ENCODE data around the gene CHL1.

DNA sequence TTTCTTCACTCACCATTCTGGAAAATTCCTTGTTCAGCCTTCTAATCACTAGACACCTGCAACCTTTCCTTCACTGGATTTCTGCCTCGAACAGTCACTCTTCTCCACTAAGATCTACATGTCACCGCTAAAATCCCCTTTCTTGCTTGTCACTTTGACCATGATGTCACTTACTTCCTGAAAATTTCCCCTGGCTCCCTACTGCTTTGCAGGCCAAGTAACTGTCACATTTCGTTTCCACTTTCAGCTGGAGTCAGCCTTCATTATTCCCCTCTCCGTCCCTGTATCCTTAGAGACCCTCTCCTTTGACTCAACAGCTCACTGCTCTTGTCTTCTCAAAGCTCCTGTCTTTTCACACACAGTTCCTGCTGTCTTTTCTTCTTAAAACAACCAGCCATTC is 15.9 kb downstream of the CHL1 start:
- TF ChIP-seq KDM1A (IDR thresholded peaks at IDR 0.05; ENCODE audit: low read depth) (no peak), NR3C1 (IDR thresholded peaks at IDR 0.05) (no peak), HOXA7 (CRISPR knock-in tag; IDR thresholded peaks at IDR 0.05) (no peak), POLR2A (IDR thresholded peaks at IDR 0.05; ENCODE audit: low read length) (no peak), CBX2 (IDR thresholded peaks at IDR 0.05; ENCODE audit: borderline replicate concordance, low read depth) (no peak)
- TF ChIP-seq, protein P1, sequence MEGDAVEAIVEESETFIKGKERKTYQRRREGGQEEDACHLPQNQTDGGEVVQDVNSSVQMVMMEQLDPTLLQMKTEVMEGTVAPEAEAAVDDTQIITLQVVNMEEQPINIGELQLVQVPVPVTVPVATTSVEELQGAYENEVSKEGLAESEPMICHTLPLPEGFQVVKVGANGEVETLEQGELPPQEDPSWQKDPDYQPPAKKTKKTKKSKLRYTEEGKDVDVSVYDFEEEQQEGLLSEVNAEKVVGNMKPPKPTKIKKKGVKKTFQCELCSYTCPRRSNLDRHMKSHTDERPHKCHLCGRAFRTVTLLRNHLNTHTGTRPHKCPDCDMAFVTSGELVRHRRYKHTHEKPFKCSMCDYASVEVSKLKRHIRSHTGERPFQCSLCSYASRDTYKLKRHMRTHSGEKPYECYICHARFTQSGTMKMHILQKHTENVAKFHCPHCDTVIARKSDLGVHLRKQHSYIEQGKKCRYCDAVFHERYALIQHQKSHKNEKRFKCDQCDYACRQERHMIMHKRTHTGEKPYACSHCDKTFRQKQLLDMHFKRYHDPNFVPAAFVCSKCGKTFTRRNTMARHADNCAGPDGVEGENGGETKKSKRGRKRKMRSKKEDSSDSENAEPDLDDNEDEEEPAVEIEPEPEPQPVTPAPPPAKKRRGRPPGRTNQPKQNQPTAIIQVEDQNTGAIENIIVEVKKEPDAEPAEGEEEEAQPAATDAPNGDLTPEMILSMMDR (IDR thresholded peaks at IDR 0.05) = no peak
- TF ChIP-seq, protein P2, sequence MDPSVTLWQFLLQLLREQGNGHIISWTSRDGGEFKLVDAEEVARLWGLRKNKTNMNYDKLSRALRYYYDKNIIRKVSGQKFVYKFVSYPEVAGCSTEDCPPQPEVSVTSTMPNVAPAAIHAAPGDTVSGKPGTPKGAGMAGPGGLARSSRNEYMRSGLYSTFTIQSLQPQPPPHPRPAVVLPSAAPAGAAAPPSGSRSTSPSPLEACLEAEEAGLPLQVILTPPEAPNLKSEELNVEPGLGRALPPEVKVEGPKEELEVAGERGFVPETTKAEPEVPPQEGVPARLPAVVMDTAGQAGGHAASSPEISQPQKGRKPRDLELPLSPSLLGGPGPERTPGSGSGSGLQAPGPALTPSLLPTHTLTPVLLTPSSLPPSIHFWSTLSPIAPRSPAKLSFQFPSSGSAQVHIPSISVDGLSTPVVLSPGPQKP (IDR thresholded peaks at IDR 0.05; ENCODE audit: low read depth, low read length) = no peak

All from A549 (cell line).